Right atrium auricular region (tissue), 2 donors: ENCODE results near the gene ZNF221. TPM values are rescaled to one million over a fixed set of nuclear protein-coding genes. Genes with fewer than 3 reads are reported as not detected.

Source experiments
- DNase-seq: peaks from one replicate; pipeline ENCODE4 v3.0.0-alpha.2; 2019; ENCODE audit warnings: low spot score
- H3K27ac ChIP-seq, 2 donors: fragments of 200-600 bp; sonication (generic); 1 replicate in 1 of 2; 2 replicates in 1 of 2; pipeline ENCODE4 v1.5.1; 2016 to 2019
- H3K27me3 ChIP-seq, 2 donors: fragments of 200-600 bp; sonication (generic); one replicate each; pipeline versions ENCODE4 v1.5.1 to v1.6.0; 2017 to 2019
- H3K36me3 ChIP-seq: fragments of 200-600 bp; sonication (generic); one replicate; pipeline ENCODE4 v1.5.1; 2016
- H3K4me1 ChIP-seq, 2 donors: fragments of 200-600 bp; sonication (generic); one replicate each; pipeline versions ENCODE4 v1.5.1 to v1.6.0; 2017 to 2019
- H3K4me3 ChIP-seq, 2 donors: fragments of 200-600 bp; sonication (generic); 1 replicate in 1 of 2; 2 replicates in 1 of 2; pipeline ENCODE4 v1.5.1; 2017 to 2019; ENCODE audit warnings: mild to moderate bottlenecking in 1 of 2, moderate library complexity in 1 of 2
- H3K9me3 ChIP-seq, 2 donors: fragments of 200-600 bp; sonication (generic); one replicate each; pipeline ENCODE4 v1.5.1; 2019
- total RNA-seq, 2 donors: library from RNA; depleted of rRNA; stranded (reverse); fragments of >200 nt; gene quantifications; one replicate each; pipeline ENCODE4 v1.1.0, GENCODE V29; 2016
- TF ChIP-seq, protein P1 (sequence below), 2 donors: fragments of 200-600 bp; sonication (generic); IDR thresholded peaks; one replicate each; pipeline ENCODE4 v1.5.1; 2019; ENCODE audit warnings: antibody characterized with exemption in 2 of 2

ZNF221 gene
- total RNA-seq, 2 donors from 2014 or later, result 3.0 to 4.1 TPM

- H3K36me3 ChIP-seq, result peaks cover 8% of the 10 kb centered on the region
- DNase-seq, result no peak
- peaks cover 0 to 13% of the 10 kb centered on the region in 2 donors for H3K9me3 ChIP-seq
- TF ChIP-seq, protein P1, sequence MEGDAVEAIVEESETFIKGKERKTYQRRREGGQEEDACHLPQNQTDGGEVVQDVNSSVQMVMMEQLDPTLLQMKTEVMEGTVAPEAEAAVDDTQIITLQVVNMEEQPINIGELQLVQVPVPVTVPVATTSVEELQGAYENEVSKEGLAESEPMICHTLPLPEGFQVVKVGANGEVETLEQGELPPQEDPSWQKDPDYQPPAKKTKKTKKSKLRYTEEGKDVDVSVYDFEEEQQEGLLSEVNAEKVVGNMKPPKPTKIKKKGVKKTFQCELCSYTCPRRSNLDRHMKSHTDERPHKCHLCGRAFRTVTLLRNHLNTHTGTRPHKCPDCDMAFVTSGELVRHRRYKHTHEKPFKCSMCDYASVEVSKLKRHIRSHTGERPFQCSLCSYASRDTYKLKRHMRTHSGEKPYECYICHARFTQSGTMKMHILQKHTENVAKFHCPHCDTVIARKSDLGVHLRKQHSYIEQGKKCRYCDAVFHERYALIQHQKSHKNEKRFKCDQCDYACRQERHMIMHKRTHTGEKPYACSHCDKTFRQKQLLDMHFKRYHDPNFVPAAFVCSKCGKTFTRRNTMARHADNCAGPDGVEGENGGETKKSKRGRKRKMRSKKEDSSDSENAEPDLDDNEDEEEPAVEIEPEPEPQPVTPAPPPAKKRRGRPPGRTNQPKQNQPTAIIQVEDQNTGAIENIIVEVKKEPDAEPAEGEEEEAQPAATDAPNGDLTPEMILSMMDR (IDR thresholded peaks at IDR 0.05), result no peak
- H3K27ac ChIP-seq, result peak overlapping the region; percentile 72 to 84
- peaks cover 0 to 15% of the 10 kb centered on the region in 2 donors for H3K4me1 ChIP-seq
- H3K27me3 ChIP-seq, result no peaks in the 10 kb centered on the region
- peak overlapping the region; percentile 73 for H3K4me3 ChIP-seq
Observed at GRCh38 chr19:44002212-44002565, 51.2 kb downstream of the ZNF221 start.

DNA sequence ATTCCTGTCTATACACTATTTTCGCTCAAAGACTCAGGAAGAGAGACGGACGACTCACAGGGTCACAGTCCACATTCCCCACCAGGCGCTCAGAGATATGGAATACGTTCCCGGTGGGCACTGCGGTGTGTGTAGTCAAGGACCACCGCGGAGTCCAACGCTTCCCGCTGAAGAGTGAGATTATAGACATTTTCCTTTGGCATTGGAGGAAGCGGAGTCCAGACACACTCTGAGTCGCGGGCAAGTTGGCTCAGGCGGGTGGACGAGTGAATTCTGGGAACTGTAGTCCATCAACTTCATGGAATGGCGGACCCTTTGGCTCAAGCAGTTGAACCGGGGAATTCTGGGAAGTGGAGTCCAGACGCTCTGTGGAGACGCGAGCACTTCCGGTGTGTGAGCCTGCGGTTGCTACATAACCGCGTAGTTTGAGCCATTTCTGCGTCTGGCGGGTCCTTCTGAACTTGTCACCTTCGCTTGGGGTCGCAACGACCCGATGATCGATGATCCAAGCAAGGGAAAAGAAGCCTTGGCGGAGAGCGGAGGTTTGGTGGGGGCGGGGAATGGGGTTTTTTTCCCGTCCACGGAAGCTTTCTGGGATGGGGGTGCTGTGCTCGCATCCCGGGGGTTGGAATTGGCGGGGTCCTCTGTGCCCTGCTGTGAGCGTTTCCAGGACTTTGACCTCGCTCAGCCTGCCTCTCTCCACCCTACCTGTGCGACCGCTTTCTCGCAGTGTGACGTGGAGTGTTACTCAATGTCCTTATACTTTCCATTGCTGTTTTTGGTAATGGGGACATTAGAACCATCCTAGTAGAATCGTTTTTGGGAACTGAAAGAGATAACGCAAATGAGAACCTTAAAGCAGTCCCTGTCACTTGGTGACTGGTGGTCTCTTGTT, 51.8 kb downstream of the ZNF221 start, which contains the start of gene ZNF230:
TSS of gene ZNF230 (plus strand) at position 392 of the 895 bp plus-strand sequence. CDS start 4,122 bp downstream, outside the sequence.
- H3K36me3 ChIP-seq, result peaks cover 14% of the 10 kb centered on the region
- H3K4me1 ChIP-seq, result peaks cover 0 to 15% of the 10 kb centered on the region in 2 donors
- peak within 1 kb of the TSS; percentile 73 for H3K4me3 ChIP-seq
- DNase-seq, result peak; percentile 93
- H3K9me3 ChIP-seq, result peaks cover 0 to 18% of the 10 kb centered on the region in 2 donors
- TF ChIP-seq, protein P1 (IDR thresholded peaks at IDR 0.05), result no peak
- no peaks in the 10 kb centered on the region for H3K27me3 ChIP-seq
- H3K27ac ChIP-seq, result peak within 1 kb of the TSS; percentile 72 to 84

GRCh38 chr19:44003461-44004009, 52.5 kb downstream of the ZNF221 start:
- Histone ChIP-seq H3K36me3 (peaks cover 21% of the 10 kb centered on the region), H3K4me1 (peaks cover 0 to 15% of the 10 kb centered on the region in 2 donors), H3K9me3 (peaks cover 0 to 25% of the 10 kb centered on the region in 2 donors), H3K27ac (peak overlapping the region; percentile 72 to 84), H3K4me3 (peak overlapping the region; percentile 73), H3K27me3 (no peaks in the 10 kb centered on the region)
- no peak for DNase-seq
- TF ChIP-seq, protein P1 (IDR thresholded peaks at IDR 0.05), result no peak

- Histone ChIP-seq H3K27me3 (no peaks in the 10 kb centered on the region), H3K36me3 (peaks cover 46% of the 10 kb centered on the region), H3K4me3 (no peak overlapping the region), H3K4me1 (peaks cover 0 to 15% of the 10 kb centered on the region in 2 donors), H3K9me3 (peaks cover 10 to 49% of the 10 kb centered on the region in 2 donors), H3K27ac (no peak overlapping the region)
- DNase-seq, result no peak
- TF ChIP-seq, protein P1 (IDR thresholded peaks at IDR 0.05), result no peak
Observed at GRCh38 chr19:44005973-44006372, 54.9 kb downstream of the ZNF221 start.

- Histone ChIP-seq H3K27ac (no peak overlapping the region), H3K9me3 (peaks cover 14 to 64% of the 10 kb centered on the region in 2 donors), H3K36me3 (peaks cover 61% of the 10 kb centered on the region), H3K27me3 (no peaks in the 10 kb centered on the region), H3K4me1 (peaks cover 0 to 9% of the 10 kb centered on the region in 2 donors), H3K4me3 (no peak overlapping the region)
- TF ChIP-seq, protein P1 (IDR thresholded peaks at IDR 0.05), result no peak
- DNase-seq, result no peak
Observed at GRCh38 chr19:44007473-44007872, 56.4 kb downstream of the ZNF221 start.
